DOHH2 (cell line): ENCODE results near the gene TULP1.

Experiments used
- EZH2phosphoT487 ChIP-seq: fragments of 200-600 bp; sonication (generic); IDR thresholded peaks from 2 replicates; pipeline ENCODE4 v1.6.1; 2017; ENCODE audit warnings: borderline replicate concordance, mild to moderate bottlenecking, antibody characterized with exemption, low read length, moderate library complexity, mixed read lengths
- TF ChIP-seq, protein P1 (sequence below): fragments of 200-600 bp; sonication (generic); IDR thresholded peaks from one replicate; pipeline ENCODE4 v1.5.1; 2014; ENCODE audit warnings: antibody characterized with exemption, mild to moderate bottlenecking, low read depth, low read length; ENCODE audit not compliant: poor library complexity, severe bottlenecking

DNA sequence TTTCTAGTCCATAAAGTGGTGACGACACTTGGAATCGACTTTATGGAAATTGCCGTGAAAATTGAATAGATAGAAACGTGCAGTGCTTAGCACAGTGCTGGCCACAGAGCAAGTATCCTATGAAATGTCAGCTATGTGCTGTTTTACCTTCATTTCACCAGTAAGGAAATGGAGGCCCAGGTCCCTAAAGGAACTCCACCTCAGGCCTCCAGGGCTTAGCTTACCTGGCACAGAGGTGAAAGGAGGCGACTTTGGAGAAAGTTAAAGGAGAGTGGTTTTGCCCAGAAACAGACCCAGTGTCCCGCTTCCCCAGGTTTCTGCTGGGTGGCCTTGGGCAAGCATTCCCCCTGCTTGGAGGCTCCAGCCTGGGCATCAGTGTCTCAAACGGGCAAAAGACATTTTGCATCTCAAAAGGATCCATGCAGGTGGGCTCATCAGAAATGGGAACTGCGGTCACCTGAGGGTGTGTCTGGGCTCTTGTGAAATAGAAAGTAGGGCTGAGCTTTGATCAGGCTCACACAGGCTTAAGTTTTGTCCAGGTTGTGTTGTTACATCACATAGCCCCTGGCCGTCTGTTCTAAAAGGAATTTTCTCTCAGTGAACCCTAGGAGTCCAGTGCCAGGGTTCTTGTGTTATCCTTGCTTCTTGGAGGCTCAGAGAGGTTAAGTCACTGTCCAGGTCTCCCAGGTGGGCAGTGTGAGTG lies 6.8 kb upstream of the TULP1 start:
- TF ChIP-seq, protein P1, sequence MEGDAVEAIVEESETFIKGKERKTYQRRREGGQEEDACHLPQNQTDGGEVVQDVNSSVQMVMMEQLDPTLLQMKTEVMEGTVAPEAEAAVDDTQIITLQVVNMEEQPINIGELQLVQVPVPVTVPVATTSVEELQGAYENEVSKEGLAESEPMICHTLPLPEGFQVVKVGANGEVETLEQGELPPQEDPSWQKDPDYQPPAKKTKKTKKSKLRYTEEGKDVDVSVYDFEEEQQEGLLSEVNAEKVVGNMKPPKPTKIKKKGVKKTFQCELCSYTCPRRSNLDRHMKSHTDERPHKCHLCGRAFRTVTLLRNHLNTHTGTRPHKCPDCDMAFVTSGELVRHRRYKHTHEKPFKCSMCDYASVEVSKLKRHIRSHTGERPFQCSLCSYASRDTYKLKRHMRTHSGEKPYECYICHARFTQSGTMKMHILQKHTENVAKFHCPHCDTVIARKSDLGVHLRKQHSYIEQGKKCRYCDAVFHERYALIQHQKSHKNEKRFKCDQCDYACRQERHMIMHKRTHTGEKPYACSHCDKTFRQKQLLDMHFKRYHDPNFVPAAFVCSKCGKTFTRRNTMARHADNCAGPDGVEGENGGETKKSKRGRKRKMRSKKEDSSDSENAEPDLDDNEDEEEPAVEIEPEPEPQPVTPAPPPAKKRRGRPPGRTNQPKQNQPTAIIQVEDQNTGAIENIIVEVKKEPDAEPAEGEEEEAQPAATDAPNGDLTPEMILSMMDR, result no peak
- no peak for TF ChIP-seq EZH2phosphoT487
